ENCODE results near the gene DHX34.
A peak's percentile ranks its signal among the peaks of the same experiment; 100 is the strongest.
"Not testable (repeated sequence)": the region's sequence is repeated elsewhere in the genome, so short reads cannot be mapped to it uniquely, and the experiment has no call there.

The DHX34 gene

DNA sequence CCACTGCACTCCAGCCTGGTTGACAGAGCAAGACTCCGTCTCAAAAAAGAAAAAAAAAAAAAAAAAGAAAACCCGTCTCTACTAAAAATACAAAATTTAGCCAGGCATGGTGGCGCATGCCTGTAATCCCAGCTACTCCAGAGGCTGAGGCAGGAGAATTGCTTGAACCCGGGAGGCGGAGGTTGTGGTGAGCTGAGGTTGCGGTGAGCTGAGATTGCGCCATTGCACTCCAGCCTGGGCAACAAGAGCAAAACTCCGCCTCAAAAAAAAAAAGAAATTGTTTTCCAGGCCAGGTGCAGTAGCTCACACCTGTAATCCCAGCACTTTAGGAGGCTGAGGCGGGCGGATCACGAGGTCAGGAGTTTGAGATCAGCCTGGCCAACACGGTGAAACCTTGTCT lies 37.5 kb downstream of the DHX34 start:
- not testable (repeated sequence) for DNase-seq (ENCODE audit: insufficient read length, low spot score); FAIRE-seq

DNA sequence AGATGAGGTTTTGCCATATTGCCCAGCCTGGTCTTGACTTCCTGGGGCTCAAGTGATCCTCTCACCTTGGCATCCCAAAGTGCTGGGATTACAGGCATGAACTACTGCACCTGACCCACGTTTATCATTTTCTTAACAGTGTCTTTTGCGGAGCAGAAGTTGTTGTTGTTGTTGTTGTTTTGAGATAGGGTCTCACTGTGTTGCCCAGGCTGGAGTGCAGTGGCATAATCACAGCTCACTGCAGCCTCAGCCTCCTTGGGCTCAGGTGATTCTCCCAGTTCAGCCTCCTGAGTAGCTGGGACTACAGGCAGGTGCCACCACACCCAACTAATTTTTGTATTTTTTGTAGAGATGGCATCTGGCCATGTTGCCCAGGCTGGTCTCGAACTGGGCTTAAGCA lies 38.5 kb downstream of the DHX34 start:
- not testable (repeated sequence) for FAIRE-seq; DNase-seq (ENCODE audit: insufficient read length, low spot score)

GRCh38 chr19:47388721-47389120 lies 39.6 kb downstream of the DHX34 start:
- DNase-seq (ENCODE audit: insufficient read length, low spot score); FAIRE-seq: not testable (repeated sequence)

DNA sequence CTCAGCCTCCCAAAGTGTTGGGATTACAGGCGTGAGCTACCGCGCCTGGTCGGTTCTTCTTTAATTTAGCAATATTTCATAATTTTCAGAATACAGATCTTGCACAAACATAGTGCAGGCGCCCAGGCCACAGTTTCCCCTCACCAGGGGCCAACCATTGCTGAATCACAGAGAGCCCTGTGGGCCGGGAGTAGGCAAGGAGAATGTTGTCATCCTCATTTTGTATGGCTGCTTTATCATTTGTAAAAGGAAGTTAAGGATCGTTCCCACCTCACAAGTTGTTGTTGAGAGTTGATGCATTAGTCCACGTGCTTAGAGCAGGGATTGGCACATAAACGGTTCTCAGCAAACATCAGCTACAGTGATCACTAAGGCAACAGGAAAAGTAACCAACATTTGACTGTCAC lies 40.0 kb downstream of the DHX34 start:
- FAIRE-seq = no peak
- no peak for DNase-seq (ENCODE audit: insufficient read length, low spot score)

- FAIRE-seq (no peak), DNase-seq (ENCODE audit: insufficient read length, low spot score) (no peak)
These were observed 41.7 kb downstream of the DHX34 start for GRCh38 chr19:47390533-47391488.

DNA sequence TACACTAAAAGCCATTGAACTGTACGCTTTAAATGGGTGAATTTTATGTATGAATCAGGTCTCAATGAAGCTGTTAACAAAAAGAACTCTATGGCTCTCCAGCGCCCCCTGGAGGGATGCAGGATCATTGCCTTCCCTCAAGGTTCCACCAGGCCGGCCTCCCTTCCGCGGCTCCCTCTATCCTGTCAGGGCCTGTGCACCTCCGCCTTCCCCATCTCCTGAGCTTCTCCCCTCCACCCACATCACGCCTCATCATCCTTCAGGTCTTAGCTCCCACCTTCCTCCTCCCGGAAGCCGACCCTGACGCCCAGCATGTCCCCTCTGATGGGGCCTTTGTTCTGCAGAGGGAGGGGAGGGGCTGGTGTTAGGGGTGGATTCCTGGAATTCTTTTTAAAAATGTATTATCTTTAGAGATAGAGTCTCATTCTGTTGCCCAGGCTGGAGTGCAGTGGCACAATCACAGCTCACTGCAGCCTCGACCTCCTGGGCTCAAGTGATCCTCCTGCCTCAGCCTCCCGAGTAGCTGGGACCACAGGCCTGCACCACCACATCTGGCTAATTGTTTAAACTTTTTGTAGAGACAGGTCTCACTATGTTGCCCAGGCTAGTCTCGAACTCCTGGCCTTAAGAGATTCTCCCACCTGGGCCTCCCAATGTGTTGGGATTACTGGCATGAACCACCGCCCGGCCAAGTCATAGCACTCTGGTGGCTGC lies 42.6 kb downstream of the DHX34 start:
- peak; percentile 53 for DNase-seq (ENCODE audit: insufficient read length, low spot score)
- FAIRE-seq = peak; percentile 76

GRCh38 chr19:47398707-47399597 lies 49.8 kb downstream of the DHX34 start:
- DNase-seq (ENCODE audit: insufficient read length, low spot score) = no peak
- FAIRE-seq = no peak

DNA sequence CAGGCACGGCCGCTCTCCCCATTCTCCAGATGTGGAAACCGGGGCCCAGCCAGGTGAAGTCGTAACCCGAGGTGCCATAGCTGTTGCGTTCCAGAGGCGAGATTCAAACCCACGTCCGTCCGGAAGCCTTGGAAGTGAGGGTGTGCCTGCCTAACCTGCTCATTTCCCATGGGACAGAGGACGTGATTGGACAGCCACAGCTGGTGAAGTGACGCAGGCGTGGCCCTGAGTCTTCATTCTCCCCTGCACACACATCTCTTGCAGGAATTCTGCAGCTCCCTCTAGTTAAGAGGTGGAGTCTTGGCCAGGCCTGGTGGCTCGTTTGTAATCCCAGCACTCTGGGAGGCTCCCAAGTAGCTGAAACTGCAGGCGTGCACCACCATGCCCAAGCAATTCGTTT lies 53.4 kb downstream of the DHX34 start:
- FAIRE-seq (no peak), DNase-seq (ENCODE audit: insufficient read length, low spot score) (no peak)

DNA sequence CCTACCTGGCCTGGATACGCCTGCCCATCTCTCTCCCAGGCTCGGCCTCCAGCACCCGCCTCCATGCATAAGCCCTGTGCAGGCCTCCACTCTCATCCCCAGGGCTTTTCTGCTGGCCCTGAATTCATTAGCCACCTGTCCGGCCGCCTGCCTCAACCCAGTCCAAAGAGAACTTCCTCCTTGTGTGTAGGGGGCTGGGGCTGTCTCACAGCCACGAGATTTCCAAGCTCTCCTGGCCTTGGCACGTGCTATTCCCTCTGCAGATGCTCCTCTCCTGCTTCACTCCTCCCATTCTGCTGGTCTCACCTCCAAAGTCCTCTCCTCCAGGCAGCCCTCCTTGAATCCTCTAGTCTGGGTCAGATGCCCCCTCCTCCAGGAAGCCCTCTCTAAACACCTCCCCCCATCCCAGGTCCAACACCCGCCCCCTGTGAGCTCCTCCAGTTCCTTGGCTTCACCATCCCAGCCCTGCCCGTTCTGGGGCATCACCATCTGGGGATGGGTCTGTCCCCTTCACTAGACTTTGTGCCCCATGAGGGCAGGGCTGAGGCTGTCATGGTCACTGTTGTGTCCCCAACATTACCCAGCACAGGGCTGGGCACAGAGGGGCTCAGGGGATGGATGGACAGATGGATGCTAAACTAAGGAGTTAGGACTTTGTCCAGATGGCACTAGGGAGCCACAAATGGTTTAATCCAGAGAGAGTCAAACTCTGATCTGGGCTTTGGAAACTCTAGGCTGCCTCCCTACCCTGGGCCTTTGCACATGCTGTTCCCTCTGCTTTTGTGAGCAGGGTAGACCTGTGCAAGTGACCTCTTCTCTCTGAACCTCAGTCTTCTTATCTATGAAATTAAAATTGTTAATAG lies 55.5 kb downstream of the DHX34 start:
- no peak for FAIRE-seq
- DNase-seq (ENCODE audit: insufficient read length, low spot score) = no peak

- FAIRE-seq (no peak), DNase-seq (ENCODE audit: insufficient read length, low spot score) (no peak)
These were observed 56.1 kb downstream of the DHX34 start for GRCh38 chr19:47405197-47405550.

GRCh38 chr19:47405854-47406417 lies 56.8 kb downstream of the DHX34 start:
- DNase-seq (ENCODE audit: insufficient read length, low spot score) (no peak), FAIRE-seq (no peak)

DNA sequence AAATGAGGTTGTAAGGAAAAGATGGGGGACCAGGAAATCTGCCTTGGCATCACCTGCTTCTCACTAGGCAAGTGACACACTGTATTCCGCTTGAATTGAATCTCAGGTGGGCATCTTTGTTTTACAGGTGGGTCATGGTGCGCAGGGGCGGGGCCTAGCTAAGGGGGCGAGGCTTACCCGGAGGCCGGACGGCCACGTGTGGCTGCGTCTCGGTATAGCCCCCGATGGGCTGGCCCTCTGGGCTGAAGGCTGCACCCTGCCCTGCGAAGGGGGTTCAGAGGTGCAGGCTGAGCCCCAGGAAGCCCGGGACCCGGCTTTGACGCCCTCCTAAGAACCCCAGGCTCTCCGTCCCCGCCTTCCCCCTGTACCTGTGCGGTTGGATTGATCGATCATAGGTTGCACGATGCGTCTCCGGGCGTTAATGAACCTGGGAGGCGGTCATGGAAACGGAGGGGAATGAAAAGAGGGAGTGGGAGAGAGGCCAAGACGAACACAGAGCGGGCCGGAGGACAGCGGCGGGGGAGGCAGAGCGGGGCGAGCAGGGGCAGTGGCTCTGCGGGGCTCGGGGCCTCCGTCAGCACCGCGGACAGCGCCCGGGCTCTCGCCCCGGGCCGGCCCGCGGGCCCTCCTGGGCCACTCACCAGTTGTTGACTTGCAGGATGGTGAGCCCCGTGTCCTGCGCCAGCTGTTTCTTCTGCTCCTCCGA lies 57.7 kb downstream of the DHX34 start:
- FAIRE-seq = no peak
- DNase-seq (ENCODE audit: insufficient read length, low spot score) = no peak

- no peak for FAIRE-seq
These were observed 58.3 kb downstream of the DHX34 start for GRCh38 chr19:47407417-47407774.

GRCh38 chr19:47408156-47408938 lies 59.2 kb downstream of the DHX34 start:
- FAIRE-seq (no peak), DNase-seq (ENCODE audit: insufficient read length, low spot score) (no peak)

More at GRCh38 chr19:47407417-47407774, 58.3 kb downstream of the DHX34 start:
- DNase-seq (ENCODE audit: insufficient read length, low spot score) = no peak

DNA sequence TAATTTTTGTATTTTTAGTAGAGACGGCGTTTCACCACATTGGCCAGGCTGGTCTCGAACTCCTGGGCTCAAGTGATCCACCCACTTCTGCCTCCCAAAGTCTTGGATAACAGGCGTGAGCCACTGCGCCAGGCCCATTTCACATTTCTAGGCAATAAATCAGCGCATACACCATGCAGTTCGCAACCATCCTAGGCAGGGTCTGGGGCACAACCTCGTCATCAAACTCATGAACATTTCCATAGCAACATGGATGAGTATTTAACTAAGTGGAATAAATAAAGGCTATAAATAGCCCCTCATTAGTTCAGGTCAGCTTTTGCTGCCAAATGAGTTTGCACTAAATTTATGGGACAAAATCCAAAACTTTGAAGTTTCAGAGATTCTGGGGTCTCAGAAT lies 62.0 kb downstream of the DHX34 start:
- FAIRE-seq = no peak
- DNase-seq (ENCODE audit: insufficient read length, low spot score) = no peak

GRCh38 chr19:47411696-47412095 lies 62.6 kb downstream of the DHX34 start:
- DNase-seq (ENCODE audit: insufficient read length, low spot score); FAIRE-seq: not testable (repeated sequence)

DNA sequence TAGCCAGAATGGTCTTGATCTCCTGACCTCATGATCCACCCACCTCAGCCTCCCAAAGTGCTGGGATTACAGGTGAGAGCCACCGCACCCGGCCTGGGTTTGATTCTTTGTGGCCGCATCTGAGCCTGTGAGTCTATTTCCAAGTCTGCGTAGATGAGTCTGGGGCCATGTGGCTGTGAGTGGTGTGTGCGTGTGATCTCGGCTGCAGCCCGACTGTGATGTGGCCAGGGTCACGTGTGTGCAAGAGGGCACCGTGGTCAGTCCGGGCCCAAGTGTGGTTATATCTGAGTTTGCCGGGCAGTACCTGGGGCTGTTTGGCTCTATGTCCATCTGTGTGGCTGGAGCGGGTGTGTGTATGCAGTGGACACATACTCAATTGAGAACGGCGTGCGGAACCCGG lies 64.8 kb downstream of the DHX34 start:
- no peak for FAIRE-seq

DNA sequence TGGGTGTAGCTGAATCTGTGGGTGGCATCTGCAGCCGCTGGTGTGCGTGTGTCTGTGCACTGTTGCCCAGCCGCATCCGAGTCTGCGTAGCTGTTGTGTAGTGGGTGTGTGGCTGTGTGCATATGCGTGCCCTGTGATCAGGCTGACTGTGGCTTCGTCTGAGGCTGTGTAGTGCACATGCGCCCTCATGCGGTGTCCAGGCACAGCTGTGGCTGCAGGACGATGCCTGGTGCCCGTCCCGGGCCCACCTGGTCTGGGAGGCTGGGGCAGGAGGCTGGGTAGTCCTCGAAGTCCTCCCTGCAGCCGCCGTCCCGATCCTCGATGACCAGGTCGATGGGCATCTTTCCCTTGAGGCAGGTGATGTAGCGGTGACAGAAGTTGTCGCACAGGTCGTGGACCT lies 65.4 kb downstream of the DHX34 start:
- no peak for DNase-seq (ENCODE audit: insufficient read length, low spot score)
- FAIRE-seq = no peak

More for the DNA sequence above, 64.8 kb downstream of the DHX34 start:
- no peak for DNase-seq (ENCODE audit: insufficient read length, low spot score)

Data from GM19239 (cell line).